HG03439 (cell line): ENCODE results near the gene GRIP2.

ENCODE experiments used
- ATAC-seq: cut with Tn5 transposase; IDR thresholded peaks from one replicate; pipeline ENCODE4 v1.9.1; 2021; ENCODE audit warnings: mild to moderate bottlenecking, moderate library complexity; ENCODE audit not compliant: unreplicated experiment

The GRIP2 gene

DNA sequence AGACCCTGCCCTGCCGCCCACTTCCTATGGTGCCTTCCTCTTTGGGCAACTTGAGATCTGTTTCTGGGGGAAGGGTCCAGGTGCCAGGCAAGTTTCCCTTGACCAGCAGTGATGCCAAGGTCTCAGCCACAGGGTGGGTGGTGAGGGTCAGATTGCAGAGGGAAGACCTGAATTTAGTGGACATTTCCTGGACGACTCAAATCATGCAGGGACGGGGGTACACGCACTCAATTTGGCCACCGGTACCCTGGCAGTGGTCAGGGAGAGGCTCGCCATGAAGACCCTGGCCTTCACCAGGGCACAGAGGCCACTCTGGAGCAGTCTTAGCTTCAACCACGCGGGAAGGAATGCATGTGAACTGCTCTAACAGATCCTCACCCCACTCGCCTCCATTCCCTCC is 1.5 kb upstream of the GRIP2 start:
- no peak for ATAC-seq

DNA sequence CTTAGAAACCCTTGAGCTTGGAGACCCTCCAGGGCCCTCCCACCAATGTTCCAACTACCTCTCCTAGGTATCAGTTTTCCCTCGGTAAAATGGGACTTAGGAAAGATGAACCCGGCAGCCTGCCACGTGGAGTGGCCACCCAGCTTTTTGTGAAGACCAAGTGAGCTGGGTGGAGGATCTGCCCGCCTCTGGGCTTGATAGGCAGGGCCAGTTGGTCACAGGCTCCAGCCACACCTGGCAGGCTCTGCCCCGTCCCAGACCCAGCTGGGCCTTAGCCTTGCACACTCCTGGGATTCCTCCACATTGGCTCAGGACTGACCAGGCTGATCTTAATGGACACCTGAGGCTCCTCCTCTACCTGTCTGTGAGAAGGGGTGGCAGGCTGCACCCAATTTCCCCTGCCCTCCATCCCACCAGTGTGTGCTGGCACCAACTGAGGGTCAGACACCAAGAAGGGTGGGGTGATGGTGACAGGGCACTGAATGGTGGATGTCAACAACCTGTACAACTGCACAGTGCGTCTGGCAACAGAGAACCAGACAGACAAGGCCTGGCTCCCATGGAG is 761 bp upstream of the GRIP2 start:
- ATAC-seq, result no peak

DNA sequence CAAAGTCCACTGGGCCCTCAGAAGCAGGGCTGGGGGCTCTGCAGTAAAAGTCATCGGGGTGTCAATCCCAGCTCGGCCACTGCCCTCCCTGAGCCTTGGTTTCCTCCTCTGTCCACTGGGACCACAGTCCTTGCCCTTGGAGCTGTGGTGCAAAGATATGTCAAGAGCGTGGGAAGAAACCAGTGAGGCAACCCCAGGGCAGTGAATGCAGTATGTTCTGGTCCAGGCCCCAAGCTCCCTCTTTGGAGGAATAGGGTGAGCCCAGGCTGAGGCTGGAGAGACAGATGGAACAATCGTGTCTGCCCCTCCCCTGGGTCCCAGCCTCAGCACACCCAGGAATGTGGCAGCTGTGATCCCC is 779 bp downstream of the GRIP2 start:
- no peak for ATAC-seq

DNA sequence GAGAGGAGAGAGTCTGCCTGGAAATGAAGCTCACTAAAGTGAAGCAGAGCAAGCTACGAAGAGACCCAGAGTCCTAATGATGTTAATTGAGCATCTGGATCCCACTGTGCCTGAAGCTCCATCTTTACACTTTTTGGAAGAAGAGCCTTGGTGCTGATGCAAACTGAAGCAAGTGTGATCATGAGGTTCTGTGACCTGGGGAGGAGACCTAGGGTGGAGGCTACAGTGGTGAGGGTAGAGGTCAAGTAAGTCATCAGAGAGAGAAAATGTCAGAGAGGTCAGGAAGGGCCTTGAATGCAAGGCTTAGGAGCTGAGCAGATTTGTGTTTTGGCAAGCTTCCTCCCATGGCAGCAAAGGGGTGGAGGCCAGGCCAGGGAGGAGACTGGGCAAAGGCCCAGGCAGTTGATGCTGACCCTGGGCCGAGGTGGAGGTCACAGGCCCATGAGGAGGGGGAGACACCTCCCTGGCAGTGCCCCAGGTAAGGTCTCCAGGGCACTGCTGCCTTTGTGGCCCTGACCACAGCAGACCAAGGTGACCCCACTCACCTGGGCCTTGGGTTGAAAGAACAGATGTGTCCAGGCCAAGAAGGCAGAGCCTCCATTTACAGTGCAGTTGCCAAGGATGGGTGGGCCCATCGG is 1.6 kb downstream of the GRIP2 start:
- ATAC-seq, result no peak

DNA sequence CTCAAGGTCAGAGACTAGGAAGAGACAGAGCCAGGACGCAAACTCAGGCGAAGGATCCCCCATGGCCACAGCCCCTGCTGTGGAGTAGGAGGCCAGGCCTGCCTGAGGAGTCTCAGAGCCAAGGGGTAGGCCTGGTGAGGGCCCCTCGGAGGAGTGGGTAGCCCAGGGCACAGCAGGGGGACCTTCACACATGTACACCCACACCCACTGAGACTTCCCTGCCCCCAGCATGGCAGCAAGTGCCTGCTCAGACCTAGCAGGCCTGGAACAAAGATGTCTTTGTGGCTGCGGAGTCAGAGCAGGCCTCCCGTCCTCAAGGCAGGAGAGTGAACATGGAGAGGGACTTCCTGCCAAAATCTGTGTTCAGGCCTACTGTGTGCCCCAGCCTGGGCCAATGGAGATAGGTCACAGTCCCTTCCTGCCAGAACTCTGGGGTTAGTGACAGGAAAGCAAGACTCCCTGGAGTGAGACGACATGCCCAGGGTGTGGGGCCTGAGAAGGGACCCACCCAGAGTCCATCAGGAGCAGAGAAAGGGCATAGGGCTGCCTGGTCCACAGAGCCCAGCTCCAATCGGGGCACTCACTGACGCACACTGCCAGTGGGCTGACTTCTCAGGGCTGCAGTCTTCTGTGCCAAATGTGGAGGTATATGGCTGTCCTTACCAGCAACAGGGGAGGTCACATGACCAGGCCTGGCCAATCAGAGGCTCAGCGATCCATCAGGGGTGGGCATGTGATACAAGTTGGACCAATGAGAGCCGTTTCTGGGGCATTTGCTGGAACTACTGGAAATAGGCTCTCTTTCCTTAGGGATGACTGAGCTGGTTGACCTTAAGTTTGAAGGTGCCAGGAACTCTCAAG is 2.3 kb downstream of the GRIP2 start:
- no peak for ATAC-seq

DNA sequence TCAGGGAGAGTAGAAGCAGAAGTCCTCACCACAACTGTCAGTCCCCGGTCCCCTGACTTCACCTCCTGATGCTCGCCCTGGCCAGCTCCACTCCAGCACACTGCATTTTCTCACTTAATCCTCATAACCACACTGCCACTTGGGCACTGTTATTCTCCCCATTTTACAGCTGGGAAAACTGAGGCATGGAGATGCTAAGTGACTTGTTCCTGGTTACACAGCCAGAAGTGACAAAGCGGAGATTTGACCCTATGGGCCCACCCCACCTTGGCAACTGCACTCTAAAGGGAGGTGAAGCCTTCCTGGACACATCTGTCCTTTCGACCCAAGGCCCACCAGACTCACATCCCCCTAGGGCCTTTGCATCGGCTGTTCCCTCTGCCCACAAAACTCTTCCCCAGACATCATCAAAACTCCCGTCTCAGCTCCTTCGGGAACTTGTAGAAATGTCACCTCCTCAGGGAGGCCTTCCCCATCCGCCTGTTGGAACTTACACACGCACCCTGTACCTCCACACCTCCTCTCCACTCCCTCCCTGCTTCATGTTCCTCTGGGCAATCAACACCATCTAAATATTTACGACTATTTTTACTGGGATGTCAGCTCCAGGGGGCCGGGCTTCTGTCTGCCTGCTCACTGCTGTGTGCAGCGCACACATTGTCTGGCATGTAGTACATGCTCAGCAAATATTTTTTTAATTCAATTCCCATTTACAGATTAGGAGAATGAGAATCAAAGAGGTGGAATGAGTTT is 3.1 kb downstream of the GRIP2 start:
- no peak for ATAC-seq

DNA sequence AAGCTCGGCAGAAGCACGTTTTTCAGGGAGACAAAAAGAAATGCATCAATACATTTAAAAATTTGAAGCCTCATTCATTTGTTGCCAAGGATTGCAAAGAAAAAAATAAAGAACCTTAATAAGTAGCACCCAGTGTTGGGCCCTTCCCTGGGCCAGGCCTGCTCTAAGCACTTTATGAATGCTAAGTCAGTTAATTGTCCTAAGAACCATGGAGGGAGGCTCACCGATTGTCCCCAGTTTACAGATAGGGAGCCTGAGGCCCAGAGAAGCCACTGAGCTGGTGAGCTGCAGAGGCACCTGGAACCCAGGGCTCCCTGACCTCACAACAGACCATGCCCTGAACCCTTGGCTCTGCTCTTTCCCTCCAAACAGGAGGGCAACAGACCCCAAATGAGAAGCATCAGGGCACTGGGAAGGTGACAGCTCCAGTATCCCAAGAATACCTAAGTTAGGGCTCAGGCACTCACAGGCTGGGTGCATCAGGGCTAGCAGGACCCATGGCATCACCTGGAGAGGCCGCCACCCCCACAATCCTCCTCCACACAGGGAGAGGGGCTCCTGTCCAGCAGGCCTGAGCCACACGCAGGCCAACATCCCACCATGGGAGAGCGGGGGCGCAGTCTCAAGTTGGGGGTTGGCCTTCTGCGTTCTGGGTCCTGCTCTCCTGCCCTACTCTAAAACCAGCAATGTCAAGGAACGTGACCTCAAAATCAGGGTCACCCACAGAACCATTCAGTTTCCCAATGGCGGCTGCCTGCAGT is 3.9 kb downstream of the GRIP2 start:
- no peak for ATAC-seq

DNA sequence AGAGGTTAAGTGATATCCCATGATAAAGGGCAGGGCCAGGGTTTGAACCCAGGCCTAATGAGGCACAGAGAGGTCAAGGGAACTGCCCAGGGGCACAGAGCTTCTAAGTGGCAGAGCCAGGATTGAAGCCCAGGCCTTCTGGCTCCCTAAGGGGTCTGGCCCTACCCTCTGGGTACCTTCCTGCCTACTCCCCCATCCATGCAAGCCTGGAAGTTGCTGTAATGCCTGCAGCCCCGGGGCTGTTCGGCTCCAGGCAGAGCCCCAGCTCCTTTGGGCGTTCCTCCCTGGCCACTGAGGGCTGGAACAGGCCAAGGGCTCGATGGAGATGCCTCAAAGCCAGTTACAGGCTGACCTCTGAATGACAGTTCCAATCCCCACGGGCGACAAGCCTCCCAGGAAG is 4.5 kb downstream of the GRIP2 start:
- ATAC-seq, result no peak

DNA sequence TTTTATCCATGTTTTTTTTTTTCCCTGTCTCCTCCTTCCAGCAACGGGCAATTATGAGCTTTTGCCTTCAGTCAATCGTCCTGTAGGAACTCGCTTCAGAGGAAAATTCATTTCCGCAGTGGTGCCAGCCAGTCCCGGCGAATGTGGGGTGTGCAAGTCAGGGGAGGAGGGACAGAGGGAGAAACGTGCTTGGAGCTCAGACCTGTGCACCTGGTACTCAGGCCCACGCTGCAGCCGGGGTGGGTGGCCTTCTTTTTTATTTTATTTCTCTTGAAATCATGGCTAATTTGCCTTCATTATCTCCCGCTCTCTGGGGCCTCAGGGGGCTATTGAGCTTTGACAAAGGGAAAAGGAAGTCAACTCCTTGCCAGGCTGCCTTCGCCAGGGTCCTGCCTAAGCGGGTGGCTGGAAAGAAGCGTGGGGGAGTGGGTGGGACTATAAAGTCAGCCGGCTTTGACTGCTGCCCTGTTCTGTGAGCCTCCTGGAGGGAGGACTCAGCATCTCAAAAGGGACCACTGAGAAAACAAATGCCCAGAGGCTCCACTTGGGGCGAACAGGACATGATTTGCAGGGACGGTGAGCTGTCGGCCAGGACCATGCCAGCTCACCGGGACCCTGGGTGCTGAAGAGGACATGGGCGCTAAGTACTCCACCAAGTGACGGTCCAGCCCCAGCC is 5.5 kb downstream of the GRIP2 start:
- ATAC-seq, result no peak

DNA sequence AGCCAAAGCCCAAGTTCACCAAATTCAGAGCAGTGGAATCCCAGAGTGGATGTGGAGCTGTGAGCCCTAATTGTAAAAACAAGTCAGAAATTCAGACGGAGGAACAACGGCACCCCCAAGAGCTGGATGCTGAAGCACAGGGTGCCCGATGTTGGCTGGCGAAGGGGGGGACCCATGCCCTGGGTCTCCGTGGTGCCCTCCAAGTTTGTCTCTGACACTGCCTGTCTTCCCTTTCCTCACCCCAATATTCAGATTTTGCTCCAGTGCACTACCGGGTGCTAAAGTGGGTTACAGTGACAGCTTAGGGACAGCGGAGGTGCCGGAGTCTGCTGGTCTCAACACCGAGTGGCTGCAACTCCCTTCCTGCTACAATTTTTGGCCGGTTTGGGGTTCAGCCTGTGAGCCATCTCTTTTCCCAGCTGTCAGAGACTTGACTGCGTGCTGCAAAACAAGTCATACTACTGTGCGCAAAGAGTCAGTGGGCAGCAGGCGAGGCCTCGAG is 6.6 kb downstream of the GRIP2 start:
- ATAC-seq, result no peak

DNA sequence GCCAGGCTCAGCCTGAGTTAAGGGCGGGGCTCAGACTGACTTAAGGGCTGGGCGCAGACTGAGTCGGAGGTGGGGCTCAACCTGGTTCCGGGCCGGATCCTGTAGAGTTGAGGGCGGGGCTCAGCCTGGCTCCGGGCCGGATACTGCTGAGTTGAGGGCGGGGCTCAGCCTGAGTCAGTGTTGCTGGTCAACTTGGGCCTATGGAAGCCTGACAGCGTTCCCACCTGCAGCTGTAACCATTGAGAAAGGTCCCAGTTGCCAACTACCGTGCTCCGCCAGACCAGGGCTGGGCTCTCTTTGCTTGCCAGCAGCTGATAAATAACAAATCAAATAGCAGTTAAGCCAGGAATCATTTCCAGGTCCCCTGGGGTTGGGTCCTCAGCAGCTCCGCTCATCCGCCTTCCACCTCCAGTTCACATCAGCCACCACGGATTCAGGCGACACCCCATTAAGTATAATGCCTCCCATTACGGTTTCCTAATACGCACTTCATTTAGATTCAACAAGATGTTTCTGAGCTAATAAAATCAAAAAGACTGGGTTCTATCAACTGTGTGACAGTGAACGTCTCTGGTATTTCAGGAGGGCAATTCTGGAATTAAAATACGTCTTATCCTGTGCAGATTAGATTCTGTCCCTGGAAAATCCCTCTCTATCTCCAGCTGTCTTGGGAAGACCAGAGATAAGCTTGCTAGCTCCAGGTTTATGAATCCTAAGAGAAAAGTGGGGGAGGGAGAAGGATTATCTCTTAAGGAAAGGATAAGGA is 7.3 kb downstream of the GRIP2 start:
- no peak for ATAC-seq

DNA sequence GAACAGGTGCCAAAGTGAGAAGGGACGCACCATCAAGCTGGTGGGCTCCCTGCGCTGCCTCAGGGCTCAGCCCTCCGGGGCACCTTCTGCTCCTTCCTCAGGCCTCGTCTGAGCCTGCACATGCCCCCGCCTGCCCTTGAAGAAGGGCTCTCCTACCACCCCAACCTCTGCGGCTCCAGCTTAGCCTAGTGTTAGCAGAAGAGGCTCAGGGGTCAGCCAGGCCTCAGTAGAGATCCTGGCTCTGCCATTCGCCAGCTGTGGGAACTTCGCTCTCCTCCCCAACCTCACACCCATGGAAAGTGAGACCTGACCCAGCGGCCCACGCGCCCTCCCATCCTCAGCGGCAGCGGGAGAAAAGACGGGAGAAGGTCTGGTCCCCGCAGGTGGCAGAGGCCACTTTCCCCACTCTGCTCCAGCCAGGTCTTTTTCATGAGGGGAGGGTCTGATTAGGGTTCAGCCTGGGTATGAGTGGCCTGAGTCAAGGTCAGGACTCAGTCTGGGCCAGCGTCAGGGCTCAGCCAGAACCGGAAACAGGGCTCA is 8.2 kb downstream of the GRIP2 start:
- ATAC-seq, result no peak

DNA sequence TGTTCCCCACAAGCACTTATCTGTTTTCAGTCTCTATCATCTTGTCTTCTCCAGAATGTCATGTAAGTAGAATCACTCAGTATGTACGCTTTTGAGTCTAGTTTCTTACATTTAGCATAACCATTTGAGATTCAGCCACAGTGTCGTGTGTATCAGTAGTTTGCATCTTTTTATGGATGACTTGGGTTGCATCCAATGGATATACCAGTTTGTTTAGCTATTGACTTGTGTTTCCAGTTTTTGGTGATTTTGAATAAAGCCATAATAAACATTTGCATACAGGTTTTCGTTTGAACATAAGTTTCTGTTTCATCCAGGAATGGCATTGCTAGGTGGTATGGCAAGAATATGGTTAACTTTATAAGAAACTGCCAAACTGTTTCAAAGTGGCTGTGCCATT is 12.1 kb downstream of the GRIP2 start:
- ATAC-seq, result no peak

DNA sequence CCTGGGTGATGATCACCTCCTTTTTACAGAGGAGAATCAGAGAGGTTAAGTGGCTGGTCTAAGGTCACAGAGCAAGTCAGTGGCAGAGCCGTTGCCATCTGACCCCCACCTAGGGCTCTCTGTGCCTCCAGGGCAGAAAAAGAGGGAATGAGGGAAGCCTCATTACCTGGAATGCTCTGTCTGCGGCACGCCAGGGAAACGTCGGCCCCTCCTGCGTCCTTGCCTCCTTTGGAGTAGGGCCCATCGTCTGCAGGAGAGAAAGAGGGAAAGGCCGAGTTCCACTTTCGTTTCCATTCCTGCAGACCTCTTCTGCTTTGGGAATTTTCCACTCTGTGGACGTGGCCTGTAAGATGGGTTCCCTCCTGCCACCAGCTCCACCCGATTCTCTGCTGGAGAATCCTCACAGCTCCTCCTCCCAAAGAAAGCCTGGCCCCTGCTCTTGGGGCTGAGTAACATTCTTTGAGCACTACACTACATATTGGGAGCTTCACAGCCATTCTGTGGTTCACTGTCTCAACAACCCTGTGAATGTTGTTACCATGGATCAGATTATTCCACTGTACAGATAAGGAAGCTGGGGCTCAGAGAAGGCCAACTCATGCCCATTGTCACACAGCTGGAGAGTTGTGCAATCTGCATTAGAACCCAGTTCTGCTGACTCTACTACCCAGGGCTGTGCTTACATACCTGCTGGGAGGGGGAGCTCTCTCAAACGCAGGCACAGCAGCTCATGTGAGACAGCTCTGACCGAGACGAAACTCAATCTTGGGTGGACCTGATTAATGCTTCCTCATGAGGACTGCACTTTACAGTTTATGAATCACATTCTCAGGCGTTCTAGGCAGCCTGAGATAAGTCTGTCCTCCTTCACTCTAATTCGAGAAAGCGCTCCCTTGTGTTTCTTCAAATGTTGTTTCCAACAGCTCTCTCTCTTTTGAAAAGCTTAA is 14.2 kb downstream of the GRIP2 start:
- ATAC-seq, result no peak

DNA sequence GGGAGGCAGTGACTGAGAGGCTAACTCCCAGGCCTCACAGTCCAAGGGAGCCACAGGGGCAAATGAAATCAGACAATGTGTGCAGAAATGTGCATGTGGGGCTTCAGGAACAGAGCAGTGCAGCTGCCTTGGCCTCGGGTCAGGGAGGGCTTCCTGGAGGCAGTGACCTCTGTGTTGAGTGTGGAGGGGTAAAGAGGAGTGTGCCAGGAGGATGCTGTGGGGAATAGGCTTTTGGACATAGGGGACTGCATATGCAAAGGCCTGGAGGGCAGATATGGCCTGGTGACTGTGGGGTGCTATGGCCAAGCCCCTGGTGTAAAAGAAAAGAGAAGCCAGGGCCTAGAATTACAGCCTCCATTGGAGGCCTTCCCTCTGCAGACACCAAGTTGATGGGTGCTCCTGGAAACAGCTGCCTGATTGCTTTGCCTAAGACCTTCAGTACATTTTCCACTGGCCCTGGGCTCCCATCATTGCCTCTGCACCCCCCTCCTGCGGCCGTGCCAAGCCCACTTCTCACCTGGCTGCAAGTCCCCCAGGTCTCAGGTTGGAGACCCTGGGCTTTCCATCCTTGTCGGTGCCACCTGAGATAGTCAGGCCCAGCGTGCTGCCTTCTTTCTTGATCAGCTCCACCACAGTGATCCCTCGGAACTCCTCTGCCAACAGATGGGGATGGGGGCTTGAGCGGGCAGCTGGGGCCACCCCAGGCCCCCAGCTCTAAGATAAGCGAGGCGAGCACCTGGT is 15.1 kb downstream of the GRIP2 start:
- no peak for ATAC-seq

DNA sequence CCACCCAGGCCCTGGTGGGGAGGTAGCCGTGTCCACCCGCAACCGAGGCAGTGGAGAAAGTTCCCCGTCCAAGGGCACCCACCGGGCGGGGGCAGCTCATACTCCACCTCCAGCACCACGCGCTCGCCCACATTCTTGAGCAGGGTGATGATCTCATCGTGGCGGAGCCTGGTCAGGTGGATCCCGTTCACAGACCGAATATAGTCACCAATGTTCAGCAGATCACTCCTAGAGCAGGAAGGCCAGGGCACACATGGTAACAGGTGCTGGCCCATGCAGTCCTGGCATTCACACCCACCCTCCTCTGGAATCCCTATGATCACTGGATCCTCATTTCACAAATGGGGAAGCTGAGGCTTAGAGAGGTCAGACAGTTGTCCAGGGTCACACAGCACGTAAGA is 15.8 kb downstream of the GRIP2 start:
- ATAC-seq, result no peak

DNA sequence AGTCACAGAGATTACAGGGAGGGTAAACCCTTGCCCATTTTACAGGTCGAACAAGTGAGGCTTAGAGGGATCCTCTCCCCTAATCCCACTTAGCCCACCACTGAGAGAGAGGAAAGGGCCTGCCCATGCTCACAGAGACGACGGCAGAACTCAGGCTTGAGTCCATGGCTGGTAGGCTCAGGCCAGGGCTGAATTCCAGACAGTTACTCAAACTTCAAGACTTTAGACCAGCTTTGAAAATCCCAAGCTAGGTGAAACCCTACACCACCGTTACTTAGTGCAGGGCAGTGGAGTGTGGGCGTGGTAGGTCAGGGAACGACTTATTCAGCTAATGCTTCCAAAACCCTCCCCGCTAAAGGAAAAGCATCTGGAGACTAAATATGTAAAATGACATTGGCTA is 16.4 kb downstream of the GRIP2 start:
- ATAC-seq, result no peak
